Mesodermal cell (in vitro differentiated cells): Measurements from ENCODE around the gene RASSF1.
"Not testable (repeated sequence)": the region's sequence is repeated elsewhere in the genome, so short reads cannot be mapped to it uniquely, and the experiment has no call there.

ENCODE experiments used
- H3K27ac ChIP-seq: 2 replicates; pipeline ENCODE4 v1.7.0; 2013; ENCODE audit warnings: mild to moderate bottlenecking, low read depth, low read length, moderate library complexity; ENCODE audit not compliant: severe bottlenecking
- H3K36me3 ChIP-seq: 2 replicates; pipeline ENCODE4 v1.7.1; 2013; ENCODE audit warnings: mild to moderate bottlenecking, low read length, moderate library complexity; ENCODE audit not compliant: control insufficient read depth, insufficient read depth
- H3K4me1 ChIP-seq: one replicate; pipeline ENCODE4 v1.7.1; 2013; ENCODE audit warnings: mild to moderate bottlenecking, low read length; ENCODE audit not compliant: insufficient read depth, control insufficient read depth, poor library complexity, severe bottlenecking
- H3K4me3 ChIP-seq: 2 replicates; pipeline ENCODE4 v1.7.0; 2013; ENCODE audit warnings: low read length, control low read depth, mild to moderate bottlenecking; ENCODE audit not compliant: insufficient read depth, poor library complexity, severe bottlenecking; ENCODE audit errors: extremely low read depth
- H3K9me3 ChIP-seq: 2 replicates; pipeline ENCODE4 v1.7.1; 2013; ENCODE audit warnings: mild to moderate bottlenecking, low read length, moderate library complexity; ENCODE audit not compliant: control insufficient read depth
- WGBS, 2 experiments: methylation state at CpG; one replicate each; pipeline ENCODE4 v1.1.5; 2013; ENCODE audit warnings: missing lambda C conversion rate in 2 of 2; ENCODE audit not compliant: insufficient coverage in 2 of 2; 5-methylcytosine and 5-hydroxymethylcytosine counted together

RASSF1 gene

DNA sequence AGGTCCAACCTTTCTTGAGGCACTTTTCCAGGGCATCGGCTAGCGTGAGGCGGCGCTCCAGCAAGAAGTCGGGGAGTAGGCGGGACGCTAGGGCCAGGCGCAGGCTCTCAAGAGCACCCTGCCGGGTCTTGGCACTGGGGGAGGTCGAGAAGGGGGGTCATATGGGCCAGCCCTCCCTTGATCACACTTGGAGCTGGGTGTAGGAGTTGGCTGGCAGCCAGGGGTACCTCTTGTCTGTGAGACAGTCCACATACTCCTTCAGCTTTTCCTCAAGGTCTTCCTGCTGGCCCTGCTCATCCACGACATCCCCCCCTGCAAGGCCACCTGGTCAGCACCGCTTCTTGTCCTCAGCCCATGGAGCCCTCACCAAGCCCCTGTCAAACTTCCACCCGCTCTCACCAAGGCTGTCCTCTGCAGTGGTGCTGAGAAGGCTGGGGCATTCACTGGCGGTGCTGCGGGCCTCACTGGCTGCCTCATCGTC lies 50.4 kb downstream of the RASSF1 start:
- 94 to 99% methylated on average over 12 to 15 of the region's 16 CpGs for WGBS, 2 experiments
- no peaks in the 10 kb centered on the region for H3K9me3 ChIP-seq
- H3K4me1 ChIP-seq: peaks cover 5% of the 10 kb centered on the region
- H3K4me3 ChIP-seq: no peak overlapping the region
- no peak overlapping the region for H3K27ac ChIP-seq
- H3K36me3 ChIP-seq: peaks cover 43% of the 10 kb centered on the region

GRCh38 chr3:50289130-50289529 lies 51.5 kb downstream of the RASSF1 start:
- Histone ChIP-seq H3K9me3 (no peaks in the 10 kb centered on the region), H3K27ac (no peak overlapping the region), H3K4me1 (peaks cover 5% of the 10 kb centered on the region), H3K36me3 (peaks cover 43% of the 10 kb centered on the region), H3K4me3 (no peak overlapping the region)
- 90 to 100% methylated on average over 5 of the region's 6 CpGs for WGBS, 2 experiments

GRCh38 chr3:50288387-50289007 lies 52.1 kb downstream of the RASSF1 start:
- 97 to 99% methylated on average over 12 to 23 of the region's 23 CpGs for WGBS, 2 experiments
- Histone ChIP-seq H3K36me3 (peaks cover 43% of the 10 kb centered on the region), H3K4me3 (no peak overlapping the region), H3K9me3 (no peaks in the 10 kb centered on the region), H3K4me1 (peaks cover 5% of the 10 kb centered on the region), H3K27ac (no peak overlapping the region)

- Histone ChIP-seq H3K36me3 (peaks cover 43% of the 10 kb centered on the region), H3K9me3 (no peaks in the 10 kb centered on the region), H3K4me3 (no peak overlapping the region), H3K4me1 (no peaks in the 10 kb centered on the region), H3K27ac (no peak overlapping the region)
- WGBS, 2 experiments: 88% methylated on average over 1 of the region's 1 CpG
These were observed 53.4 kb downstream of the RASSF1 start for GRCh38 chr3:50287262-50287661.

GRCh38 chr3:50286322-50287227 lies 54.1 kb downstream of the RASSF1 start:
- Histone ChIP-seq H3K9me3 (no peaks in the 10 kb centered on the region), H3K36me3 (peaks cover 43% of the 10 kb centered on the region), H3K4me1 (no peaks in the 10 kb centered on the region), H3K27ac (no peak overlapping the region), H3K4me3 (no peak overlapping the region)
- 96 to 97% methylated on average over 19 to 24 of the region's 28 CpGs for WGBS, 2 experiments

- not testable (repeated sequence) for H3K9me3 ChIP-seq, H3K4me3 ChIP-seq, H3K27ac ChIP-seq, H3K4me1 ChIP-seq
- 90 to 93% methylated on average over 2 of the region's 6 CpGs for WGBS, 2 experiments
- peaks cover 27% of the 10 kb centered on the region for H3K36me3 ChIP-seq
These were observed 56.5 kb downstream of the RASSF1 start for GRCh38 chr3:50284121-50284520.
